Gastroesophageal sphincter (tissue), 4 donors: ENCODE data around the gene MCM9. TPM values are rescaled to one million over a fixed set of nuclear protein-coding genes. Genes with fewer than 3 reads are reported as not detected.

Experiments
- ATAC-seq: fragments of 150-250 bp; one replicate; pipeline ENCODE4 v1.9.1; 2016; ENCODE audit warnings: mild to moderate bottlenecking, moderate library complexity
- H3K27ac ChIP-seq, 4 donors: fragments of 200-600 bp; sonication (generic) in 3 of 4; 1 replicate in 3 of 4; 2 replicates in 1 of 4; pipeline ENCODE4 v1.5.1; 2016 to 2019
- H3K27me3 ChIP-seq: fragments of 200-600 bp; sonication (generic); one replicate; pipeline ENCODE4 v1.5.1; 2019
- H3K36me3 ChIP-seq, 2 donors: fragments of 200-600 bp; sonication (generic); one replicate each; pipeline ENCODE4 v1.5.1; 2019; ENCODE audit warnings: control low read depth in 1 of 2
- H3K4me1 ChIP-seq, 3 donors: fragments of 200-600 bp; sonication (generic); 1 replicate in 2 of 3; 2 replicates in 1 of 3; pipeline ENCODE4 v1.5.1; 2016 to 2019; ENCODE audit warnings: control low read depth in 2 of 3
- H3K4me3 ChIP-seq, 2 donors: fragments of 200-600 bp; sonication (generic); one replicate each; pipeline ENCODE4 v1.5.1; 2019; ENCODE audit warnings: mild to moderate bottlenecking in 1 of 2, moderate library complexity in 1 of 2
- H3K9me3 ChIP-seq, 3 donors: fragments of 200-600 bp; sonication (generic); one replicate each; pipeline ENCODE4 v1.5.1; 2017 to 2019; ENCODE audit warnings: control low read depth in 2 of 3
- CTCF ChIP-seq, 4 experiments: fragments of 200-600 bp in 2 of 4; fragments of 450-650 bp in 2 of 4; sonication (generic) in 1 of 4; IDR thresholded peaks; one replicate each; pipeline ENCODE4 v1.5.1; 2017 to 2019; ENCODE audit warnings: antibody characterized with exemption in 4 of 4, mild to moderate bottlenecking in 2 of 4, moderate library complexity in 2 of 4
- EP300 ChIP-seq: sonication (generic); formaldehyde crosslinking; IDR thresholded peaks from one replicate; pipeline ENCODE4 v1.6.1; 2017; ENCODE audit warnings: antibody characterized with exemption, mild to moderate bottlenecking
- POLR2A ChIP-seq, 2 donors: fragments of 450-650 bp; IDR thresholded peaks; one replicate each; pipeline ENCODE4 v1.6.1; 2017; ENCODE audit warnings: antibody characterized with exemption in 2 of 2, mild to moderate bottlenecking in 2 of 2, moderate library complexity in 1 of 2
- POLR2AphosphoS5 ChIP-seq: sonication (generic); formaldehyde crosslinking; IDR thresholded peaks from one replicate; pipeline ENCODE4 v1.6.1; 2017; ENCODE audit warnings: antibody characterized with exemption
- WGBS, 2 donors: methylation state at CpG; one replicate each; pipeline ENCODE4 v1.1.5; 2018; ENCODE audit warnings: low coverage in 1 of 2; 5-methylcytosine and 5-hydroxymethylcytosine counted together
- total RNA-seq, 4 donors: library from RNA; depleted of rRNA; stranded (reverse); fragments of >200 nt; gene quantifications; one replicate each; pipeline ENCODE4 v1.1.0, GENCODE V29; 2016

The MCM9 gene
- total RNA-seq, 4 donors from 2014 or later = 7.7 to 25.7 (median 16.8) TPM

DNA sequence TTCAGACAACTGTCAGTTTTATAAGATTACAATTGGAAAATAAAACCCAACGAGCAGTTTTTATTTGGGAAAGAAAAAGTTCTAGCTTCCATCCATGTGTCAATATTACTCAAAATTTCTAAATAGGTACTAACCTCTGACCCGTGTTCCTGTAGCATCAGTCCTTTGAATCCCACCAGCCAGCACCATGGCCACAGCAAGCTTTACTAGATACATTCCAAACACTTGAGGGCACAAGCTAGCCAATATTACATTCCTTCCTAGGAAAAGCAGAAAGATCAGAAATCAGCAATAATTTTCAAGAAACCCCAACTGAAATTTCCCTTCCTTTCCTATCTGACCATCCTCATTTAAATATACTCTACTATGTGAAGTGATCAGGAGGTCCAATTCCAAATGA lies 21.8 kb downstream of the MCM9 start:
- H3K4me3 ChIP-seq = no peak overlapping the region
- 54 to 94% methylated on average over 2 of the region's 2 CpGs for WGBS, 2 donors
- H3K9me3 ChIP-seq = no peaks in the 10 kb centered on the region
- TF ChIP-seq POLR2AphosphoS5 (no peak), POLR2A (IDR thresholded peaks at IDR 0.05) (no peak), CTCF (IDR thresholded peaks at IDR 0.05) (no peak), EP300 (no peak)
- no peak overlapping the region for H3K27ac ChIP-seq
- ATAC-seq = no peak
- peaks cover 0 to 7% (median 0%) of the 10 kb centered on the region in 3 donors for H3K4me1 ChIP-seq
- H3K36me3 ChIP-seq = peaks cover 0 to 95% of the 10 kb centered on the region in 2 donors
- no peaks in the 10 kb centered on the region for H3K27me3 ChIP-seq

- no peak for TF ChIP-seq CTCF (IDR thresholded peaks at IDR 0.05)
- TF ChIP-seq EP300 = no peak
- no peak for TF ChIP-seq POLR2A (IDR thresholded peaks at IDR 0.05)
- TF ChIP-seq POLR2AphosphoS5 = no peak
- Histone ChIP-seq H3K36me3 (peaks cover 0 to 97% of the 10 kb centered on the region in 2 donors), H3K27ac (no peak overlapping the region), H3K9me3 (no peaks in the 10 kb centered on the region), H3K4me3 (no peak overlapping the region), H3K4me1 (peaks cover 0 to 7% (median 0%) of the 10 kb centered on the region in 3 donors), H3K27me3 (no peaks in the 10 kb centered on the region)
- WGBS, 2 donors = 77 to 79% methylated on average over 5 of the region's 5 CpGs
- ATAC-seq = no peak
Measured at GRCh38 chr6:118912646-118913045, 22.3 kb downstream of the MCM9 start.

- ATAC-seq = no peak
- no peaks in the 10 kb centered on the region for H3K9me3 ChIP-seq
- WGBS, 2 donors = 35 to 52% methylated on average over 1 of the region's 1 CpG
- no peak overlapping the region for H3K27ac ChIP-seq
- no peak overlapping the region for H3K4me3 ChIP-seq
- TF ChIP-seq EP300 (no peak), POLR2A (IDR thresholded peaks at IDR 0.05) (no peak)
- H3K36me3 ChIP-seq = peaks cover 4 to 98% of the 10 kb centered on the region in 2 donors
- no peaks in the 10 kb centered on the region for H3K27me3 ChIP-seq
- peaks cover 0 to 7% (median 0%) of the 10 kb centered on the region in 3 donors for H3K4me1 ChIP-seq
Measured at GRCh38 chr6:118908441-118908840, 26.5 kb downstream of the MCM9 start.

DNA sequence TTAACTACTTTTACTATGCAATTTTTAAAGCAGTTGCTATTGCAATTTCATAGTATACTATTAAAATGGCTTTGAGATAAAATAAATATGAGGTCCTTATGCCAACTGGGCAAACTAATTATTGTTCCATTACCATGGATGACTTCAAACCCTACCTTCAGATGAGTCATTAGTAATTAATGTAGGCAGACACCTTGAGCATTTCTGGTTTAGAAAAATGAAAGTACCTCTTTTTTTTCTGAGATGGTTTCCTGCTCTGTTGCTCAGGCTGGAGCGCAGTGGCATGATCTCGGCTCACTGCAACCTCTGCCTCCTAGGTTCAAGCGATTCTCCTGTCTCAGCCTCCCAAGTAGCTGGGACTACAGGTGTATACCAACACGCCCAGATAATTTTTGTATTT lies 29.1 kb downstream of the MCM9 start:
- Histone ChIP-seq H3K9me3 (no peaks in the 10 kb centered on the region), H3K27me3 (no peaks in the 10 kb centered on the region), H3K4me1 (peaks cover 0 to 20% (median 4%) of the 10 kb centered on the region in 3 donors), H3K36me3 (peaks cover 4 to 89% of the 10 kb centered on the region in 2 donors), H3K27ac (no peak overlapping the region), H3K4me3 (no peak overlapping the region)
- TF ChIP-seq CTCF (IDR thresholded peaks at IDR 0.05) (no peak), POLR2A (IDR thresholded peaks at IDR 0.05) (no peak), POLR2AphosphoS5 (no peak), EP300 (no peak)
- no peak for ATAC-seq
- WGBS, 2 donors = 93 to 94% methylated on average over 4 of the region's 4 CpGs

DNA sequence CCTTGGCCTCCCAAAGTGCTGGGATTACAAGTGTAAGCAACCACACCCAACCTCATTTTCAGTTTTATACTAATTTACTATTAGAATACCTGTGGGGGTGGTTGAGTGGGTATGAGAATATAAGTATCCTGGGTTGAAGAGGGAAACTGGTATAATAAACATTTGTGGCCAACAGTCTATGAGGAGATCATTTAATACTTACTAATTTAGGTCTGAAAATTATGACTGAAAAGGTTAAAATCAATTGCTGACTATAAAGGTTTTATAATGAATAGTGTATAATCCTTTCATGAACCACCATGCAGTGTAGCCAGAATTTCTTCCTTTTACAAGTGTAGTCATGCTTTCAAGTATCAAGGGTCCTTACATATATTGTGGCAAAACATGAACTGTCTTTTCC lies 29.9 kb downstream of the MCM9 start:
- Histone ChIP-seq H3K36me3 (peaks cover 4 to 83% of the 10 kb centered on the region in 2 donors), H3K9me3 (no peaks in the 10 kb centered on the region), H3K27ac (no peak overlapping the region), H3K27me3 (no peaks in the 10 kb centered on the region), H3K4me3 (no peak overlapping the region), H3K4me1 (peaks cover 0 to 28% (median 4%) of the 10 kb centered on the region in 3 donors)
- ATAC-seq = no peak
- TF ChIP-seq POLR2A (IDR thresholded peaks at IDR 0.05) (no peak), CTCF (IDR thresholded peaks at IDR 0.05) (no peak), POLR2AphosphoS5 (no peak), EP300 (no peak)
